GM21786 (cell line): ENCODE measurements around the gene SMLR1.
"Not testable (repeated sequence)": the region's sequence is repeated elsewhere in the genome, so short reads cannot be mapped to it uniquely, and the experiment has no call there.

Source experiments
- ATAC-seq: cut with Tn5 transposase; IDR thresholded peaks from one replicate; pipeline ENCODE4 v1.9.1; 2021; ENCODE audit not compliant: unreplicated experiment

SMLR1 gene

DNA sequence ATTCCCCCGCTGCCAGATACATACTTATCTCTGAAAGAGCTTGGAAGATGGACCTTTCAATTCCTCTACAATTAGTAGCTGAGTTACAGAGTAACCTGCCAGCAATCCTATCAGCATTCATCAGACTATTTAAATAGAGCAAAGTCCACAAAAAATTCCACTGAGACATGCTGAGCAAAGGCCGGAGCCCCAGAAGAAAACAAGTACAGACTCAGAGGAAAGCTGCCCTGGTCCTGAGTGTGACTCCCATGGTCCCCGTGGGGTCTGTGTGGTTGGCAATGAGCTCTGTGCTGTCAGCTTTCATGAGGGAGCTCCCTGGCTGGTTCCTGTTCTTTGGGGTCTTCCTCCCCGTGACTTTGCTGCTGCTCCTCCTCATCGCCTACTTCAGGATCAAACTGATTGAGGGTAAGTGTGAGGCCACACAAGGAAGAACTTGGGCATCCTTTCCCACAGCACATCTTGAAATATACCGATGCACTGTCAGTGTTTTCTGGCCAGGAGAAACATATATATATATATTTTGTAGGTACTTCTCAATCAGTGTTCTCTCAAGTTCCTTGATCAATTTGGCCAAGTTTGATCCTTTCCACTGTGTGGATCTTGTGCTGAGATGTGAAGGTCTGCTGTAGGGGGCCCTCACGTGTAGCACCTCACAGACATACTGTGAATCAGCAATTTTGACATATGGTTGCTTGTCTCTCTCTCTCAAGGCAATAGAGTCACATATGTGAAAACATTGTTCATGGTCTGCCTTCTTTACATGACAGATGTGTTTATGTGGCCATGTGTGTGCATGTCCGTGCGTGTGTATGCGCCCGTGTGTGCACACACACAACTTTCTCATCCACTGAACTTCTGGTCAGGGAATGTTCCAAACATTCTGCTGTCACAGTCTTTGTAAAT, at the start of gene SMLR1:
Gene SMLR1 (plus strand): TSS at position 160 of the 903 bp plus-strand sequence. CDS start 8 bp downstream, at position 168.
- ATAC-seq: no peak

DNA sequence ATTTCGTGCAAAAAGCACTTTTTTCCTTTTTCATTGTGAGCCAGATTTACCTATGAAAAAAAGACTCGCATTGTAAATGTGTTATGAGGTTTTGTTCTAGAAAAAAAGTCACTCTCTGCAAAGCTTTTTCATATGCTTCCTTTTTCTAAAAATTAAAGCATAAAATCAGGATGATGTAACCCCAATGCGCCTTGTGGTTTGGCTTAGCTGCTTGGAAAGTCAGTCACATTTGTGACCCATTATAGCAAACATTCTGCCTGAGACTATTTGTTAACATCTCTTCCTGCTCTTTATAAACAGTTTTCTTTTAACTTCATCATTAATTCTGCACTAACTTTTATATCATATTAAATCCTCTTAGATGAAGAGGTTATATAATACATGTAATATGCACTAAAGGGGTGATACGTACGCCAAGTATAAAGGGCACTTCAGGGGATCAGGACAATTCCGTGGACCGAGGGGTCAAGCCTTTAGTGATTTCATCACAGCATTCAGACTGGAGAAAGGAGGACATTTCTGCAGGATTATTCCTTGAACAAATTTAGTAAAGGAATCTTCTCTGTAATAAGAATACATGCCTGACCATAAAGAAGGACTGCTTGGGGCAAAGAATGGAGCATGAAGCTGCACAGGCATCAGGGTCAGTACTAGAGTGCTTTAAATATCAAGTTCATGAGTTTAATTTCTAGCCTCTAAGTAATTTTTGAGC, 48.1 kb upstream of the SMLR1 start:
- ATAC-seq: no peak

DNA sequence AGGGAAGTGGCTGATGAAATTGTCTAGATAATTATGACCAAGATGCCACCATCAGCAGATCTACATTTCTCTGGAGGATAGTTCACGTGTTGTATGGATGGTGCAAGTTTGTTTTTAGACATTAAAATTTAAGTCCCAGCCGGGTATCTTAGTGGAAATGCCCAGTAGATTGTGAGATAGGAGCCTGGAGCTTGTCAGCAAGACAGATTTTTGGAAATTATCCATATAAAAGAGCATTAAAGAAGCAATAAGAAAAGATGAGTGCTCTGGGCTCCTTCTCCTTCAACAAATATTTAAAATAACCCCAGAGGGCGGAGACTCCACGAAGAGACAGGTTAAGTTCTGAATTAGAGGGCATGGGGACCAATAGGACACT, 47.6 kb upstream of the SMLR1 start:
- ATAC-seq: no peak

DNA sequence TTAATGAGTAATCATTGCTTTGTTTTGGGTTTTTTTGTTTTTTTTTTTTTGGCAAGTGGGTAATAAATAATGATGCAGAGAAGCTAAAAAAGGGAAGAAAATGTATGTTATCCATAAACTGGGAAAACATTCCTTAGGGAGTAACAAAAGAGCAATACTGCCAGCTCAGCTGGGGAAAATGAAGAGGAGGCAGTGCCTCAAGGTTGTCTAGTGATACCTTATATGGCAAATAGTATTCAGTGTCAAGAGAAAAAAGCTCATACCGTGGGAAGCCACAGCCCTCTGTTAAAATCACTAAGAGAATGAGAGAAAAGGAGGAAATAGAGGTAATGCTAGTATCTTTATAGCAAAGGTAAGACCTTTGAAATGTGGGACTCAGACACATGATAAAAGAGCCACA, 47.1 kb upstream of the SMLR1 start:
- no peak for ATAC-seq

DNA sequence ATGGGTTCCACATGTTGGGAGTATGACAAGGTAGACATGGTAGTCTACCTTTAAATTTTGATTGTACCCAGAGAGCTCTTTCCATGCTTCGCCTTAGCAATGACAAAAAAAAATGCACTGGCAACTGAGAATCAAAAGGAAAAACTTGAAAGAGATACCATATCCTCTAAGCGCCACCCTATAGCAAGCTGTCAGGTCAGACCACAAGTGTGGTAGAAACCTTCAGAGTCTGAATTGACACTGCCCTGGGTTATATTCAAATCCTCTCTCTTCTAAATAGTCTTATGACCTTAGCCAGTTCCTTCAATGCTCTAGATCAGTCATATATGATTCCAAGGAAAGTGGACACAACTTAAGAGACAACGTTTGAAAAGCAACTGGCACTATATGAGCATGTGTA, 45.6 kb upstream of the SMLR1 start:
- ATAC-seq: no peak

DNA sequence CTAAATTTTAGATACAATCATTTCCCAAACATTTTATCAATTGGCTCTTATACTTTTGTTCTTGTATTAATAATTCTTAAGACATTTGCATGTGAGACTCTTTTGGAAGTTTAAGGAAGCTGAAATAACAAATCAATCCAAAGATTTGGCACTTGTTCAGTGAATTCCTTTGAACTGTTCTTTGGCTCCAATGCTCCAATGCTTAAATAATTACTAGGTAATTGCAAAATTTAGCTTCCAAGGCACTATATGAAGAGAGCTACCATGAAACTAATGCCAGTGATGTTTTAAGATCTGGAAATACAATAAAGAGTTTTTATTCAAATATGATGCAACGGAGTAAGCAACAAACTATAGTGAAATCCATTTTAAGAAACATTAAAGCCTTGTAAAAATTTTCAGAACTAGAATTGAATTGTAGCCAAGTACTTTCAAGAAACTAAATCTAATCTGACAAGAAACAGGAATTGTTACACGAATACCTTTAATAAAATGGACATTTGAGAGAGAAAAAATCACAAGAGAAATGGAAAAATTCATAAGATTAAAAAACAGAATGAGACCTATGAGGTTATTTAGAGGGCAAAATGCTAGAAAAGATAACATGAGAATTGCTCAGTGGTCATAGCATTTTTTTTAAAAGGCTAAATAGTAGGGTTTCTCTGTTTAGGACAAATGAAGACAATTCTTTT, 43.6 kb upstream of the SMLR1 start:
- no peak for ATAC-seq

DNA sequence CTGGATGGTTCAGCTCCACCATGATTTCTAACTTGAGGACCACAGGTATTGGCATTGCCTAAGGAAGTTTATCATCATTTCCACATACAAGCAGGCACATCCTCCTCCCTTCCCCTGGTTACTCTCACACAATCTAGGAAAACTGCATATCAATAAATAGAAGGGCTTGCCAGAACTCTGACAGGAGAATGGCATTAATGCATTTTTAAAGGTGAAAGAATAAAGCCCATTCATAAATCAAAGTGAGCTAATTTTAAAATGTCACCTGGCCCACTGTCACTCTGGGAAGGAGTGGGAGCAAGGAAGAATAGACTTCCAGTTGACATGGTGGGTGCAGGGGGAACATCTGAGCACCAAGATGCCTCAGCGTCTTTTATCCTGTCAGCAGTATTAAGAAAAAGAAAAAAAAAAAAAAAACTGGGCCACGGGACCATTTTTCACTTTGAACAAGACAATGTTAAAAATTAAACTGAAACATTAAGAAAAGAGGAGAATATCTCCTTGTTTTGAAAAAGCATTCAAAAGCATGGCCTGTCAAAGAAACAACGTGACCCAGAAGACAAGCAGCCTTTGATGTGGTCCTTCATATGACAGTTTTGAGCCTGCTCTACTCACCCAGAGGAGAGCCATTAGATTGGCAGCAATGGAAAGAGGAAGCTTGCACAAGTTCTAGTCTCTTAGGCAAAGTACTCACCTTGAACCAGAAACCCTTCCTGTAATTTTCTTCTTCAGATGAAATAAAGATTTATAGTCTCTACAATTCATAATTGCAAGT, 39.3 kb upstream of the SMLR1 start:
- no peak for ATAC-seq

DNA sequence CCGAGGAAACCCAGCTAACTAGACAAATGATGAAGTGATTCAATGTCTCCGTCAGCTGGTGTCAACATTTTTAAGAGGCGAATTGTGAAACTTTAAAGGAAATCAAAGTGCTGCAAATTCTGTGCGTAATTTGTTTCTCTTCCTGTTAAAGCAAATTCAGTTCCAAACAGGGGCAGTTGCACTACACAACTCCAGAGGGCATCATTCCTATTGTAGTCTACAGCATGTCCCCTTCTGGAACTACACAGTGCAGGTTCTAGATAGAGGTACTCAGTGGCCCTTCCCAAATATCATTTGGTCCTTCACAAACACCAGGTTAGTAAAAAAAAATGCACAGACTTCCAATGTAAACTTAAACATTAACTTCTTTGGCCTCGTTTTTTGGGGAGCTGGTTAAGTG, 38.3 kb upstream of the SMLR1 start:
- ATAC-seq: no peak

DNA sequence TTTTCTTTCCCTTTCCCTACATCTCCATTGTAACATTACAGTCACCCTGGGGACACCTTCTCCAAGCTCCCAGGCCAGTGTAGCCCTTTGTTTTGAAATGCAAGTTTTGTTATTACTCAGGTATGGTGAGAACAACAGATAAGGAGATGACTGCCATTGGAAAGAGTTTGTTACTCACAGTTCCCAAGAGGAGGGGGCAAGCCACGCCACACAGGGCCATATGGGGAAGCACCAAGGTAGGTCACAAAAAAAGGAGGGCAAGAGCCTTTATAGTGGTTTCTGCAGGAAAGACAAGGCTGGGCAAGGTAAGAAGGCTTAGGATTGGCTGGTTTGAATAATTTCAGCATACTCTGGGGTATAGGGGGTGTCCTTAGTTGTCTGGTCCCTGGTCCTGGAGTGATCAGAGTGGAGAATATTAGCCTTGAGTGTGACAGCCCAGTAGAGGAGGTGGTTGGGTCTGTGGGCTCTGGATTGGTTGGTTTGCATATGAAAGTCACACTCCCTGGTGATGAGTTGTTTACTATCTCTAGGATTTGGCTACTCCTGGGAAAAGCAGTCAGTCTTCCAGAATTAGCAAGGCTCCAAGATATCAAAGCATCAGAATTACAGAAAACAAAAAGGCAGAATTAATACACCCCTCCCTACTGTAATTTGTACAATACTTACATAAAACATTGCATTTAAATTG, 33.1 kb upstream of the SMLR1 start:
- ATAC-seq: no peak

DNA sequence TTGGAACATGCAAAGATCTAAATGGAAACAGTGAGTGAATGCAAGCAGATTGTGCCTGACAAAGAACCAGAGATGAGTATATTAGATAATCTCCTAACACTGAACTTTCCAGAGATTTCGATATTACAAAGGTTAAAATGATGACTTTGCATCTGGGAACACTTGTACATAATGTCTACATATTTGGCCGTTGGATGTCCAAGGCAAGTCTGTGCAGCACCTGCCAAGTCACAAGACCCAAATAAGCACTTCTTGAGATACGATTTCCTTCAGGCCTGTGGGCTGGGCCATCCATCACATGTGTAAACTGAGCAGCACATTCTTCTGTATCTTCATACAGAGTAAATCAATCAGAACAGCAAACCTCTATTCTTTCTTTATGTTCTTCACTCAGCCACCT, 32.5 kb upstream of the SMLR1 start:
- ATAC-seq: no peak

DNA sequence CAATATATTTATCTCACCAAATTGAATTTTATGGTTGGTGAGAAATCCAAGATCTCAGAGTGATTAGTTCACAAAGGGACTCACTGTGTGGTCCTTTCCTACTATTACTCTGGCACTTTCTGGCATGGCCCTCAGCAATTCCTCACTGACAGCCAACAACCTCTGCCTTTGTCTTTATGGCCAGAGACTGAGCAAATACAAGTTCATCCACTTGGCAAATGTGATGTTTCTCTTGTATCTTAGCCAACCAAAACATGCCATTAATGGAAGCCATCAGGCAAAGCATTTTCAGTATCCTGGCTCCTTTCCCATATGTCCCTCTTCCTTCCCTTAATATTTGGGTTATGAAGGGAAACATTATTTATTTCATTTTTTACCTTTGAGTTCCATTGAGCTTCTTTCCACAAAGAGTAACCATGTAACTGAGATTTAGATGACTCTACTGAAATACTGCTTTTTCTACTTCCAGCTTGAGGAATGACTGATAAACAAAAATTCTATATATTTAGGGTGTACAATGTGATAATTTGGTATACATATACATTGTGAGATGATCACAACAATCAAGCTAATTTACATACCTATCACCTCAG, 30.8 kb upstream of the SMLR1 start:
- ATAC-seq: no peak

DNA sequence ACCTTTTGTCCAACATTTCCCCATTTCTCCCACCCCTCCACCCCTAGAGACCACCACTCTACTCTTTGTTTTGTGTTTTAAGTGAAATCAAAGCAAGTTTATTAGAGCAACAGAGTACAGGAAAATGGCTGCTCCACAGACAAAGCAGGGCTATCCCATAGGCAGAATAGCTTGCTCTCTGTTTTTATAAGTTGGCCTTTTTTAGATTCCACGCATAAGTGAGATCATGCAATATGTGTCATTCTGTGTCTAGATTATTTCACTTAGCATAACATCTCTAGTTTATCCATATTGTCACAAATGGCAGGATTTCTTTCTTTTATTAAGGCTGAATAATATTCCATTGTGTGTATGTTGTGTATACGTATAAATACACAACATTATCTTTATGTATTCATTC, 30.1 kb upstream of the SMLR1 start:
- ATAC-seq: no peak

DNA sequence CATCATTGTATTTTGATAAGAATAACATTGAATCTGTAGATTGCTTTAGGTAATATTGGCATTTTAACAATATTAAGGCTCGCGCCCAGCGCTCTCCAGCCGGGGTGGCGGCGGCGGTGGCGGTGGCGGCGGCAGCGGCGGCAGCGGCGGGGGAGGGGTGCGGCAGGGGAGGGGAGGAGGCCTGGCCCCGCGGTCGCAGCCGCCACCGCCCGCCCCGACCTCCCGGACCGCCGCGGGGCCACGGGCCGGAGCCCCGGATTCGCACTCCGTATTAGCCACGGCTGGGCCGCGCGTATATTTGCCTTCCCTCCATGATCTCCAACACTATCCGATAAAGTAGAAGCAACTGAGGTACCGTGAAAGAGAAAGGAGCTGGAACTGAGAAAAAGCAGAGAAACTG, 25.8 kb upstream of the SMLR1 start:
- not testable (repeated sequence) for ATAC-seq

DNA sequence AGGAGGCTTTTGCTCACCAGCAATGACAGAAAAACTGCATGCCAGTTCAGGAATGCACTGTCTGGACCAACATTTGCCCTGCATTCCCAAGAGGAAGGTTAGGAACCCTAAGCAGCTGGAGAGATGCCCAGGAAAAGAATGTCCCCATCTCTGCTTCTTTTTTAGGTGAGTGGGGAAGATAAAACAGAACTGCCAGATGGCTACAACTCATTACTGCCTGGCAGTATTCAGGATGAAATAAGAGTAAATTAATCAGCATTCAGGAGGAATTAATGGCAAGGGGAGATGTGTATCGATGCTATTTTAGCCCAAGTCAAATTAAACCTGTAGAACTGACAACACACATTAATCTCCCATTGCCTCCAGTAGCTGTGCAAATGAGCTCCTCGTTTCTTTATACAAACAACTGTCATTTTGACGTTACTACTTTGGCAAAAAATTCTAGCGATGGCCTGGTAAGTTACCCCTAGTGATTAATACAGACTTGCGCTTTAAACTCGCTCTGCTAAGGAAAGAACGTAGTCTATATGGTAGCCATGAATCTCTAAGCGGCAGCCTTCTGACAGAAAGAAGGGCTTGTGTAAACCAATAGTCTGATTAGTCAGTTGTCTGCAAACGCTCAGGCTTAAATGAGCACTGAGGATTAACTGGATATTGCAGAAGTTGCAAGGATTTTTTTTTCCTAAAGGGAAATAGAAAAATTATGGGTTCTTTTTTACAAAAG, 16.7 kb upstream of the SMLR1 start:
- no peak for ATAC-seq

DNA sequence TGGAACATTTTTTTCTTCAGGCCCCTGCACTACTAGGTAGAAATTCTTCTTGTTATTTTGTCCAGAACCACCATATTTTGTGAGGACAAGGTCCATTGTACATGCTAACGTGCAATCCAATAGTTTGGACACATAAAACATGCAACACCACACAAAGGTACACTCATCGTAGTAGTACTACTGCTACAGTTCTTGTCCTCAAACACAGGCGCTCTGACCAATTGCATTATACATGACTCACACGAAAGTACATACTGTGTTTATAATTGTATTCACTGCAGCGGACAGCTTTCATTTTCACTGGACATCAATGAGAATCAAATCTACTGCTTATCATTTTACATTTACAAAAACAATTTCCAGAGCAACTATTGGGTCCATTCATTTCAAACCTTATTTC, 15.3 kb upstream of the SMLR1 start:
- no peak for ATAC-seq

DNA sequence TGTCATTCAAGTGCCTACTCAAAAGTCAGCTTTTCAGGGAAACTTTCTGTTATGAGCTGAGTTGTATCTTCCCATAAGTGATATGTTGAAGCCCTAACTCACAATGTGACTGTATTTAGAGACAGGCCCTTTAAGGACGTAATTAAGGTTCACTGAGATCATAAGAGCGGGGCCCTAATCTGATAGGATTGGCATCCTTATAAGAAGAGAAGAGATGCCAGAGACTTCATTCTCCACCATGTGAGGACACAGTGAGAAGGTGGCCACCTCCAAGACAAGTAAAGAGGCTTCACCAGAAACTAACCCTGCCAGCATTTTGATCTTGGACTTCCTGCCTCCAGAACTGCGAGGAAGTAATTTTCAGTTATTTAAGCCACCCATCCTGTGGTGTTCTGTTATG, 12.7 kb upstream of the SMLR1 start:
- ATAC-seq: no peak

DNA sequence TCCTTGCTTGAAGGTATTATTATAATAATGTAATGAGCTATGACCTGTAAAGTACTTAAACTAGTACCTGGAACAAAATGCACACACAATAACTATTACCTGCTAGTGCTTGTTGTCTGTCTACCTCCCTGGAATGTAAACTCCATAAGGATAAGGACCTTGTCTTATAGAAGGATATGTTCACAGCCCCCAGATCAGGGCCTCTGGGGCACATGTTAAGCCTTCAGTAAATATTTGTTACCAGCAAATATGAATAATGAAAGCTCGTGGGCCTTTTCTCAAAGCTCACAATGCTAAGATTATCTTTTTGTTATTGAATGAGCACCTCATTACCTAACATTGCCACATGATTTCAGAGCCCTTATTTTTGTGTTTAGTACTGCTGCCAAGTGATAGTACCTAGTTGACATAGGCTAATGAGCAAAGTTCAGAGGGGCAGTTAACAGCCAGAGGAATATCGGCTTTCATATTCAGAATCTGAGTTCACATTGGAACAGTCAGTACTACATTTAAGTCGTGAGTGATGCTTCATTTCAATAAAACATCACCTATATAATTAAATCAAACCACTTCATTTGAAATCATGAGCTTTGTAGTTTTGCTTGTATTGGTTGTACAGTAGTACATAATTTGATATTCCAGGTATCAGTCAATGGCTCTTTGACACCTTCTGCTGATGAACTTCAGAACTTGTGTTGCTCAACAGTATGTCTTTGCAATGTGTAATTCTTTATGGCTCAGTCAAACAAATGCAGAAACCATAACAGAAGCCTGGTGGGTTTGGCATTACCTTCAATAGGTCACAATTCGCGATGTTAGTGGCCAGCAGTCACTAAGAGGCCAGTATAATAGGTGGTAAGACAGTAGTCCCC, 11.8 kb upstream of the SMLR1 start:
- no peak for ATAC-seq

DNA sequence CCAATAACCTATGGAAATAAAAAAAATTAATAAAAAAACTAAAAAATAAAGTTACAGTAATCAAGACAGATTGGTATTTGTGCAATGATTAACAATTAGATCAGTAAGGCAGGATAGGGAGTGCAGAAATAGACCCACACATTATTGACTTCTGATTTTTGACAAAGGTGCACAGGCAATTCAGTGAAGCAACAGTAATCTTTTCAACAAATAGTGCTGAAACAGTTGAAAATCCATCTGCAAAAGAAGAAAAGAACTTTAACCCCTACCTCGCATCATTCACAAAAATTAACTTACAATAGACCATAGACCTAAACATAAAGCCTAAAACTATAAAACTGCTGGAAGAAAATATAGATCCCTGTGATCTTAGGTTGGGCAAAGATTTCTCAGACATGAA, 4.5 kb upstream of the SMLR1 start:
- no peak for ATAC-seq
